Fibroblast of lung (primary cell): ENCODE measurements around the gene RSPO1. TPM values are rescaled to one million over a fixed set of nuclear protein-coding genes. Genes with fewer than 3 reads are reported as not detected.

ENCODE experiments used
- DNase-seq, 2 donors: peaks; one replicate each; pipeline versions ENCODE4 v3.0.0 to v3.0.0-alpha.2; 2010; ENCODE audit warnings: low read depth in 2 of 2
- H2AFZ ChIP-seq: 2 replicates; pipeline ENCODE4 v1.5.1; 2012; ENCODE audit warnings: low read length, control low read depth, inconsistent platforms
- H3K27ac ChIP-seq: 2 replicates; pipeline ENCODE4 v1.5.1; 2011; ENCODE audit warnings: low read length, control low read depth; ENCODE audit not compliant: insufficient read depth
- H3K27me3 ChIP-seq: 2 replicates; pipeline ENCODE4 v1.5.1; 2011; ENCODE audit warnings: mild to moderate bottlenecking, low read length; ENCODE audit not compliant: control insufficient read depth, insufficient read depth
- H3K36me3 ChIP-seq: 2 replicates; pipeline ENCODE4 v1.5.1; 2011; ENCODE audit warnings: low read length; ENCODE audit not compliant: control insufficient read depth, insufficient read depth
- H3K4me1 ChIP-seq: 2 replicates; pipeline ENCODE4 v1.5.1; 2011; ENCODE audit warnings: low read length; ENCODE audit not compliant: control insufficient read depth, insufficient read depth; ENCODE audit errors: extremely low read depth
- H3K4me2 ChIP-seq: 2 replicates; pipeline ENCODE4 v1.5.1; 2011; ENCODE audit warnings: low read length, control low read depth; ENCODE audit not compliant: insufficient read depth; ENCODE audit errors: extremely low read depth
- H3K4me3 ChIP-seq, 4 experiments: fragments of 200-600 bp in 1 of 4; sonication (generic) in 1 of 4; replicated peaks in 1 of 4; 2 replicates each; pipeline ENCODE4 v1.5.1; 2011 to 2016; ENCODE audit warnings: low read length in 4 of 4, low read depth in 3 of 4, mild to moderate bottlenecking in 3 of 4, control low read depth in 2 of 4, inconsistent platforms in 1 of 4, mixed read lengths in 1 of 4; ENCODE audit not compliant: insufficient read depth in 1 of 4; ENCODE audit errors: control extremely low read depth in 1 of 4
- H3K79me2 ChIP-seq: 2 replicates; pipeline ENCODE4 v1.5.1; 2012; ENCODE audit warnings: mild to moderate bottlenecking, low read length, inconsistent platforms; ENCODE audit not compliant: control insufficient read depth, insufficient read depth
- H3K9ac ChIP-seq: 2 replicates; pipeline ENCODE4 v1.5.1; 2011; ENCODE audit warnings: mild to moderate bottlenecking, low read length, control low read depth; ENCODE audit not compliant: insufficient read depth
- H3K9me3 ChIP-seq: 2 replicates; pipeline ENCODE4 v1.5.1; 2012; ENCODE audit warnings: low read depth, low read length; ENCODE audit not compliant: control insufficient read depth, insufficient read depth
- H4K20me1 ChIP-seq: 2 replicates; pipeline ENCODE4 v1.5.1; 2011; ENCODE audit warnings: low read length; ENCODE audit not compliant: control insufficient read depth, insufficient read depth; ENCODE audit errors: extremely low read depth
- CTCF ChIP-seq, 2 donors: IDR thresholded peaks in 1 of 2; conservative IDR thresholded peaks in 1 of 2; 1 replicate in 1 of 2; 2 replicates in 1 of 2; pipeline ENCODE4 v1.5.1; 2011 to 2012; ENCODE audit warnings: low read length in 2 of 2, control low read depth in 1 of 2, inconsistent platforms in 1 of 2, low read depth in 1 of 2, mild to moderate bottlenecking in 1 of 2
- EZH2 ChIP-seq: IDR thresholded peaks from 2 replicates; pipeline ENCODE4 v1.5.1; 2012; ENCODE audit warnings: low read length, control low read depth, mild to moderate bottlenecking; ENCODE audit errors: missing control alignments
- polyA plus RNA-seq, 2 donors: library from polyadenylated mRNA; depleted of rRNA in 1 of 2; stranded (reverse) in 1 of 2; unstranded in 1 of 2; fragments of >200 nt; gene quantifications; 2 replicates each; pipeline ENCODE4 v1.2.1, GENCODE V29; 2011 to 2012; ENCODE audit warnings: missing spikeins in 1 of 2
- total RNA-seq: library from RNA; depleted of rRNA; stranded (reverse); fragments of >200 nt; gene quantifications from 2 replicates; pipeline ENCODE4 v1.2.1, GENCODE V29; 2014

RSPO1 gene
- total and polyA plus RNA-seq, 2 donors (not counting 1 experiment from before 2014, with no cell fraction given) = 0.15 to 0.50 TPM

GRCh38 chr1:37655274-37655673, 20.6 kb upstream of the RSPO1 start:
- DNase-seq = no peak

GRCh38 chr1:37653906-37654305, 19.2 kb upstream of the RSPO1 start:
- no peaks in the 10 kb centered on the region for H3K27me3 ChIP-seq
- H2AFZ ChIP-seq = no peak overlapping the region
- TF ChIP-seq EZH2 (no peak), CTCF (conservative IDR thresholded peaks at IDR 0.05 in 1 of 2, IDR thresholded peaks at IDR 0.05 in 1 of 2; ENCODE audit: low read depth in 1 of 2, low read length in 2 of 2) (no peak)
- no peak for DNase-seq
- no peaks in the 10 kb centered on the region for H4K20me1 ChIP-seq
- no peaks in the 10 kb centered on the region for H3K4me1 ChIP-seq
- H3K9me3 ChIP-seq = no peaks in the 10 kb centered on the region
- no peak overlapping the region for H3K4me3 ChIP-seq
- no peak overlapping the region for H3K27ac ChIP-seq
- H3K4me2 ChIP-seq = no peak overlapping the region
- H3K9ac ChIP-seq = no peak overlapping the region
- no peaks in the 10 kb centered on the region for H3K79me2 ChIP-seq
- no peaks in the 10 kb centered on the region for H3K36me3 ChIP-seq

More at GRCh38 chr1:37655274-37655673, 20.6 kb upstream of the RSPO1 start:
- Histone ChIP-seq H3K27me3 (no peaks in the 10 kb centered on the region), H3K79me2 (no peaks in the 10 kb centered on the region), H2AFZ (no peak overlapping the region), H3K4me1 (no peaks in the 10 kb centered on the region), H3K4me2 (no peak overlapping the region), H3K36me3 (no peaks in the 10 kb centered on the region), H3K9me3 (no peaks in the 10 kb centered on the region), H3K27ac (no peak overlapping the region), H4K20me1 (no peaks in the 10 kb centered on the region), H3K9ac (no peak overlapping the region), H3K4me3 (no peak overlapping the region)
- TF ChIP-seq EZH2 (no peak), CTCF (conservative IDR thresholded peaks at IDR 0.05 in 1 of 2, IDR thresholded peaks at IDR 0.05 in 1 of 2; ENCODE audit: low read depth in 1 of 2, low read length in 2 of 2) (no peak)

- TF ChIP-seq CTCF (conservative IDR thresholded peaks at IDR 0.05 in 1 of 2, IDR thresholded peaks at IDR 0.05 in 1 of 2; ENCODE audit: low read depth in 1 of 2, low read length in 2 of 2) (no peak), EZH2 (no peak)
- Histone ChIP-seq H3K4me2 (no peak overlapping the region), H3K27ac (no peak overlapping the region), H3K4me3 (no peak overlapping the region), H4K20me1 (no peaks in the 10 kb centered on the region), H3K79me2 (no peaks in the 10 kb centered on the region), H3K4me1 (no peaks in the 10 kb centered on the region), H2AFZ (no peak overlapping the region), H3K36me3 (no peaks in the 10 kb centered on the region), H3K9ac (no peak overlapping the region), H3K27me3 (no peaks in the 10 kb centered on the region), H3K9me3 (no peaks in the 10 kb centered on the region)
- no peak for DNase-seq
These were observed 18.3 kb upstream of the RSPO1 start for GRCh38 chr1:37652976-37653375.
